Fibroblast of skin of scalp (primary cell): Measurements from ENCODE around the gene ESRP2.

Experiments used
- DNase-seq: peaks from one replicate; pipeline ENCODE4 v3.0.0-alpha.2; 2013

Gene ESRP2

GRCh38 chr16:68263559-68264127 lies 27.7 kb upstream of the ESRP2 start:
- DNase-seq, result no peak

- no peak for DNase-seq
Observed at GRCh38 chr16:68259007-68259825, 23.3 kb upstream of the ESRP2 start.

- peak; percentile 45 for DNase-seq
Observed at GRCh38 chr16:68257906-68258800, 22.2 kb upstream of the ESRP2 start.

- no peak for DNase-seq
Observed at GRCh38 chr16:68257251-68257905, 21.5 kb upstream of the ESRP2 start.

GRCh38 chr16:68255712-68256111 lies 19.8 kb upstream of the ESRP2 start:
- no peak for DNase-seq

- DNase-seq, result no peak
Observed at GRCh38 chr16:68253721-68254120, 17.8 kb upstream of the ESRP2 start.

GRCh38 chr16:68252383-68252782 lies 16.5 kb upstream of the ESRP2 start:
- no peak for DNase-seq

GRCh38 chr16:68251832-68252231 lies 15.9 kb upstream of the ESRP2 start:
- DNase-seq, result no peak

GRCh38 chr16:68250951-68251350 lies 15.0 kb upstream of the ESRP2 start:
- DNase-seq, result no peak

- DNase-seq, result no peak
Observed at GRCh38 chr16:68249371-68249770, 13.4 kb upstream of the ESRP2 start.

- no peak for DNase-seq
Observed at GRCh38 chr16:68247932-68248331, 12.0 kb upstream of the ESRP2 start.

GRCh38 chr16:68247400-68247799 lies 11.5 kb upstream of the ESRP2 start:
- no peak for DNase-seq

GRCh38 chr16:68246666-68247065 lies 10.7 kb upstream of the ESRP2 start:
- no peak for DNase-seq

GRCh38 chr16:68246121-68246520 lies 10.2 kb upstream of the ESRP2 start:
- no peak for DNase-seq

- DNase-seq, result peak; percentile 94
Observed at GRCh38 chr16:68244903-68245853, 9.3 kb upstream of the ESRP2 start, which contains the start of gene PLA2G15. Gene PLA2G15, plus strand, starts transcription at chr16:68245373. Its CDS starts 54 bp downstream, at chr16:68245427.

GRCh38 chr16:68244481-68244902 lies 8.6 kb upstream of the ESRP2 start:
- no peak for DNase-seq

- DNase-seq, result no peak
Observed at GRCh38 chr16:68242926-68243858, 7.3 kb upstream of the ESRP2 start.

- no peak for DNase-seq
Observed at GRCh38 chr16:68242085-68242484, 6.2 kb upstream of the ESRP2 start.

- no peak for DNase-seq
Observed at GRCh38 chr16:68238029-68238345, 2.1 kb upstream of the ESRP2 start.
